ENCODE results near the gene FAM222B. TPM values are rescaled to one million over a fixed set of nuclear protein-coding genes. Genes with fewer than 3 reads are reported as not detected.
"Not testable (repeated sequence)": the region's sequence is repeated elsewhere in the genome, so short reads cannot be mapped to it uniquely, and the experiment has no call there.

Gene FAM222B
- total RNA-seq, 1 experiment from 2014 or later, result 18.5 TPM

DNA sequence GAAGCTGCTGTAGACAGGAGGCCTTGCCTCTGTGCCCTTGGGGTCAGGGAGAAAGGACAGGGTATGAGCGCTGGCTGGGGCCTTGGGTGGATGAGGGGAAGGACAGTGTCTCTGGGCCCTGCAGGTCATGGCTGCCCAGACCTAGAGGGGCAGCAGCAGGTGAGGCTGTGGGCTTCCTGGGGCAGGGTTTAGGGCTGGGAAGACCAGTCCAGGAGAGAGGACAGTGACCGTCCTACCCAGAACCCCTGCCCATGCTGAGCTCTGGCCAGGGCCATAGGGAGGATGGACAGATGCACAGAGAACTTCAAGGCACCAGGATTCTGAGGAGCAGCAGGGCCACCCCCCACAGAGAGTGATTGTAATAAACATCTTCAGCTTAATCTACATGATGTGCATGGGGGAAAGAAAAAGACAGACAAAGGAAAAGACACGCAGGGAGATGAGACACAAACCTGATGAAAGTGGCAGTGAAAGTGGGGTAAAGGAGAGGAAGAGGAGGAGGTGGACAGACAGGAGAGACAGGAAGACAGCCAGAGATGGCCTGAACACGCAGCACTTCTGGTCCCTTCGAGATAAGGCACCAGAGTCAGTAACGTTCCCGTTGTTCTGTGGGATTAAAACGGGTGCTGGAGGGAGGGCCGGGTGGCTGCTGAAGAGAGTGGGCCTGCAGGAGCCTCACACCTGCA, 37.4 kb upstream of the FAM222B start:
- ChIA-PET POLR2A (interaction anchor here (0.8 to 1.8 kb wide), 4 partner anchors 24 to 153 kb away, joined by 3 to 5 read pairs (median 4); partner anchors contain the start of gene FAM222B), CTCF (interaction anchor here (0.6 to 2.2 kb wide), 10 partner anchors 9 to 160 kb away, joined by 3 to 17 read pairs (median 4); partner anchors contain the start of genes RPL23A and TLCD1)
- peaks cover 59% of the 10 kb centered on the region for H3K36me3 Mint-ChIP-seq (ENCODE audit: insufficient read depth, unreplicated experiment)
- H3K9me3 Mint-ChIP-seq (ENCODE audit: unreplicated experiment), result no peaks in the 10 kb centered on the region
- no peaks in the 10 kb centered on the region for H3K27me3 Mint-ChIP-seq (ENCODE audit: insufficient read depth, unreplicated experiment)
- no peak for DNase-seq (ENCODE audit: unreplicated experiment)
- TF ChIP-seq, protein P1, sequence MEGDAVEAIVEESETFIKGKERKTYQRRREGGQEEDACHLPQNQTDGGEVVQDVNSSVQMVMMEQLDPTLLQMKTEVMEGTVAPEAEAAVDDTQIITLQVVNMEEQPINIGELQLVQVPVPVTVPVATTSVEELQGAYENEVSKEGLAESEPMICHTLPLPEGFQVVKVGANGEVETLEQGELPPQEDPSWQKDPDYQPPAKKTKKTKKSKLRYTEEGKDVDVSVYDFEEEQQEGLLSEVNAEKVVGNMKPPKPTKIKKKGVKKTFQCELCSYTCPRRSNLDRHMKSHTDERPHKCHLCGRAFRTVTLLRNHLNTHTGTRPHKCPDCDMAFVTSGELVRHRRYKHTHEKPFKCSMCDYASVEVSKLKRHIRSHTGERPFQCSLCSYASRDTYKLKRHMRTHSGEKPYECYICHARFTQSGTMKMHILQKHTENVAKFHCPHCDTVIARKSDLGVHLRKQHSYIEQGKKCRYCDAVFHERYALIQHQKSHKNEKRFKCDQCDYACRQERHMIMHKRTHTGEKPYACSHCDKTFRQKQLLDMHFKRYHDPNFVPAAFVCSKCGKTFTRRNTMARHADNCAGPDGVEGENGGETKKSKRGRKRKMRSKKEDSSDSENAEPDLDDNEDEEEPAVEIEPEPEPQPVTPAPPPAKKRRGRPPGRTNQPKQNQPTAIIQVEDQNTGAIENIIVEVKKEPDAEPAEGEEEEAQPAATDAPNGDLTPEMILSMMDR (IDR thresholded peaks at IDR 0.05; ENCODE audit: unreplicated experiment), result no peak
- H3K4me1 Mint-ChIP-seq (ENCODE audit: insufficient read depth, unreplicated experiment), result peaks cover 19% of the 10 kb centered on the region
- intact Hi-C loops (cut with micrococcal nuclease), result loop anchor here (1.0 kb wide), 1 partner anchor 154 kb away; the partner anchor contains the start of gene TLCD1
- no peak overlapping the region for H3K27ac Mint-ChIP-seq (ENCODE audit: low read depth, unreplicated experiment)
- BruUV-seq (replicated peaks), result no TSS peak
- H3K4me3 Mint-ChIP-seq (ENCODE audit: unreplicated experiment), result no peak overlapping the region

DNA sequence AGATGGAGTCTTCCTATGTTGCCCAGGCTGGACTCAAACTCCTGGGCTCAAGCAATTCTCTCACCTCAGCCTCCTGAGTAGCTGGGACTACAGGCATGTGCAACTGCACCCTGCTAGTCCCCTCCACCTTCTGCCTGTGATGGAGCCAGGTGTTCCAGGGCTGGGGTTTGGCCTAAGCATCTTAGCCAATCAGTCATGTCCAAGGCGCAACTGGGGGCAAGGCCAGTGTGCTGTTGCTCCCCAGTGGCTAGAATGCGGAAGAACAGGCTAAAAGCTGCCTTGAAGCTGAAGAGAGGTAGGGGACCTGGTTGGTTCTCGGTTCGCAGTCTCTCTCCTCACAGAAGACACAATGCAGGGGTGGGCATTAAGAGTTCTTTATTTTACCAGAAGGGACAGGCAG, 36.4 kb upstream of the FAM222B start:
- DNase-seq (ENCODE audit: unreplicated experiment), result peak; percentile 66
- no peak overlapping the region for H3K4me3 Mint-ChIP-seq (ENCODE audit: unreplicated experiment)
- POLR2A ChIA-PET, result interaction anchor here (0.6 to 1.8 kb wide), 12 partner anchors 8 to 152 kb away, joined by 3 to 5 read pairs (median 3); partner anchors contain the start of genes FAM222B and PHF12
- H3K9me3 Mint-ChIP-seq (ENCODE audit: unreplicated experiment), result no peaks in the 10 kb centered on the region
- H3K36me3 Mint-ChIP-seq (ENCODE audit: insufficient read depth, unreplicated experiment), result peaks cover 48% of the 10 kb centered on the region
- H3K27me3 Mint-ChIP-seq (ENCODE audit: insufficient read depth, unreplicated experiment), result no peaks in the 10 kb centered on the region
- TF ChIP-seq, protein P1 (IDR thresholded peaks at IDR 0.05; ENCODE audit: unreplicated experiment), result peak; percentile 45
- BruUV-seq (replicated peaks), result no TSS peak
- peaks cover 19% of the 10 kb centered on the region for H3K4me1 Mint-ChIP-seq (ENCODE audit: insufficient read depth, unreplicated experiment)
- CTCF ChIA-PET, result interaction anchor here (0.6 to 2.2 kb wide), 11 partner anchors 8 to 190 kb away, joined by 3 to 17 read pairs (median 4); partner anchors contain the start of genes RPL23A and TLCD1
- intact Hi-C loops (cut with micrococcal nuclease), result loop anchor here (1.0 kb wide), 1 partner anchor 153 kb away; the partner anchor contains the start of gene TLCD1
- H3K27ac Mint-ChIP-seq (ENCODE audit: low read depth, unreplicated experiment), result no peak overlapping the region

DNA sequence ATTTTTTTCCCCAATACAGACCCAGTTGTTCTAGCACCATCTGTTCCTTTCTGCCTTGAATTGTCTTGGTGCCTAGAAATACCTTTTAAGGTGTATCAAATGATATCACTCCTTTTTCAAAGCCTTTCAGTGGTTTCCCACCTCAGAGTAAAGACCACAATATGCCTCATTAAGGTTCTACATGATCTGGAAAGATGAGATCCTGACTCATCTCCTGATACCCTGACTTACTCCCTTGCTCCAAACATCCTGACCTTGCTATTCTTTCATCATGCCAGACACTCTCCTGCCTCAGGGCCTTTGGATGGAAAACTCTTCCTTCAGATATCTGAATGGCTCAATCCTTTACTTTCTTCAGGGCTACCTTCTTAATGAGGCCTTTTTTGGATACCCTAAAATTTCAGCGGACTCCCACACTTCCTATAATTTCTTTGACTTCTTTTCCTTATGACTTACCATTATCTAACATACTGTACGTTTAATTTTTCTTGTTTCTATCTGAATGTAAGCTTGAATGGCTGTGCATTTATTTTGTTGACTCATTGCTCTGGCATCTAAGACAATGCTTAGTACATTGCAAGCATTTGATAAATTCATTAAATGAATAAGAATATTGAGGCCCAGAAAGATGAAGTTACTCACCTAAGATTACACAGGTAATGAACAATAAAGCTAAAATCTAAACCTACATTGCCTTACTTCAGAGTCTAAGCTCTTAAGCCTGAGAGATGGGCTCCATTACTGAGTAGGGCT, 35.7 kb upstream of the FAM222B start:
- intact Hi-C loops (cut with micrococcal nuclease), result no loop called here
- H3K4me3 Mint-ChIP-seq (ENCODE audit: unreplicated experiment), result no peak overlapping the region
- peaks cover 19% of the 10 kb centered on the region for H3K4me1 Mint-ChIP-seq (ENCODE audit: insufficient read depth, unreplicated experiment)
- H3K27me3 Mint-ChIP-seq (ENCODE audit: insufficient read depth, unreplicated experiment), result no peaks in the 10 kb centered on the region
- TF ChIP-seq, protein P1 (IDR thresholded peaks at IDR 0.05; ENCODE audit: unreplicated experiment), result no peak
- no peaks in the 10 kb centered on the region for H3K9me3 Mint-ChIP-seq (ENCODE audit: unreplicated experiment)
- no peak overlapping the region for H3K27ac Mint-ChIP-seq (ENCODE audit: low read depth, unreplicated experiment)
- ChIA-PET POLR2A (interaction anchor here (0.6 to 1.8 kb wide), 12 partner anchors 8 to 151 kb away, joined by 3 to 5 read pairs (median 3); partner anchors contain the start of genes FAM222B and PHF12), CTCF (interaction anchor here (0.6 to 2.2 kb wide), 7 partner anchors 17 to 356 kb away, joined by 3 to 16 read pairs (median 5); partner anchors contain the start of gene TLCD1)
- peaks cover 42% of the 10 kb centered on the region for H3K36me3 Mint-ChIP-seq (ENCODE audit: insufficient read depth, unreplicated experiment)
- DNase-seq (ENCODE audit: unreplicated experiment), result peak; percentile 36
- BruUV-seq (replicated peaks), result no TSS peak

DNA sequence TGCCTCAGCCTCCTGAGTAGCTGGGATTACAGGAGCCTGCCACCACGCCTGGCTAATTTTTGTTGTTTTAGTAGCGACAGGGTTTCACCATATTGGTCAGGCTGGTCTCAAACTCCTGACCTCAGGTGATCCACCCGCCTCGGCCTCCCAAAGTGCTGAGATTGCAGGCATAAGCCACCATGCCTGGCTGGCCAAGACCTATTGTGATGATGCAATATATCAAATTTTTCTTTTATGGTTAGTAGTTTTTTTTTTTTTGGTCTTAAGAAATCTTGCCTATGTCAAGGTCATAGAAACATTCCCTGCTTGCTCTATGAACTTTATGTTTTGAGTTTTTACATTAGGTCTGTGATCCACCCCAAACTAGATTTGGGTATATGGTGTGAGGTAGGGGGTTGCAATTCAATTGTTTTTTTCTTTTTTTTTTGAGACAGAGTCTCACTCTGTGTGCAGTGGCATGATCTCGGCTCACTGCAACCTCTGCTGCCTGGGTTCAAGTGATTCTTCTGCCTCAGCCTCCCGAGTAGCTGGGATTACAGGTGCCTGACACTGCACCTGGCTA, 34.6 kb upstream of the FAM222B start:
- intact Hi-C loops (cut with micrococcal nuclease); POLR2A ChIA-PET; DNase-seq (ENCODE audit: unreplicated experiment); BruUV-seq (replicated peaks); H3K27me3 Mint-ChIP-seq (ENCODE audit: insufficient read depth, unreplicated experiment); H3K4me3 Mint-ChIP-seq (ENCODE audit: unreplicated experiment); H3K27ac Mint-ChIP-seq (ENCODE audit: low read depth, unreplicated experiment); H3K9me3 Mint-ChIP-seq (ENCODE audit: unreplicated experiment): not testable (repeated sequence)
- Mint-ChIP-seq H3K36me3 (ENCODE audit: insufficient read depth, unreplicated experiment) (peaks cover 33% of the 10 kb centered on the region), H3K4me1 (ENCODE audit: insufficient read depth, unreplicated experiment) (peaks cover 19% of the 10 kb centered on the region)
- CTCF ChIA-PET, result interaction anchor here (0.6 to 1.2 kb wide), 3 partner anchors 16 to 113 kb away, joined by 3 to 6 read pairs (median 3); no protein-coding TSS in a partner anchor

Data from MCF 10A (cell line).